Right lobe of liver (tissue), 4 donors: Measurements from ENCODE around the gene GRIN2A.
"Not testable (repeated sequence)": the region's sequence is repeated elsewhere in the genome, so short reads cannot be mapped to it uniquely, and the experiment has no call there.

Source experiments
- CTCF ChIP-seq, 4 donors: fragments of 200-600 bp in 3 of 4; fragments of 450-650 bp in 1 of 4; IDR thresholded peaks; one replicate each; pipeline versions ENCODE4 v1.5.1 to v1.8.0; 2016 to 2022; ENCODE audit warnings: antibody characterized with exemption in 4 of 4, mild to moderate bottlenecking in 2 of 4
- POLR2A ChIP-seq: fragments of 450-650 bp; IDR thresholded peaks from one replicate; pipeline ENCODE4 v1.6.1; 2017; ENCODE audit warnings: antibody characterized with exemption, mild to moderate bottlenecking
- donor health status: DM: no; HTN: no; CAD: no.
- donor health status: DM: no; HTN: no; CAD: no.
- donor health status: DM: no; HTN: yes; CAD: no.

GRCh38 chr16:9875981-9876380, 306.2 kb downstream of the GRIN2A start:
- not testable (repeated sequence) for TF ChIP-seq CTCF (IDR thresholded peaks at IDR 0.05); POLR2A
